Progenitor cell of endocrine pancreas (in vitro differentiated cells): ENCODE measurements around the gene TRIM66. TPM values are rescaled to one million over a fixed set of nuclear protein-coding genes. Genes with fewer than 3 reads are reported as not detected.

Source experiments
- DNase-seq: peaks from one replicate; pipeline ENCODE4 v3.0.0; 2021; ENCODE audit warnings: low spot score; ENCODE audit not compliant: unreplicated experiment
- H3K27ac Mint-ChIP-seq: 2 replicates; pipeline ENCODE4 v1.8.0; 2021; ENCODE audit warnings: mild to moderate bottlenecking, moderate library complexity, mixed read lengths
- H3K27me3 Mint-ChIP-seq: 2 replicates; pipeline ENCODE4 v1.8.0; 2021; ENCODE audit warnings: mixed read lengths
- H3K36me3 Mint-ChIP-seq: 2 replicates; pipeline ENCODE4 v1.8.0; 2022; ENCODE audit warnings: mixed read lengths; ENCODE audit not compliant: insufficient read depth
- H3K4me1 Mint-ChIP-seq: 2 replicates; pipeline ENCODE4 v1.8.0; 2021; ENCODE audit warnings: low read depth, mixed read lengths
- H3K4me3 Mint-ChIP-seq: 2 replicates; pipeline ENCODE4 v1.8.0; 2021; ENCODE audit warnings: low read depth, mild to moderate bottlenecking, moderate library complexity, mixed read lengths
- H3K9me3 Mint-ChIP-seq: 2 replicates; pipeline ENCODE4 v1.8.0; 2021; ENCODE audit warnings: low read depth, mixed read lengths
- total RNA-seq: library from RNA; stranded (reverse); gene quantifications from 2 replicates; pipeline ENCODE4 v1.2.1, GENCODE V29; 2021
- TF ChIP-seq, protein P1 (sequence below): fragments of 200-600 bp; sonication (generic); IDR thresholded peaks from one replicate; pipeline ENCODE4 v1.5.0; 2021; ENCODE audit warnings: antibody characterized with exemption, mild to moderate bottlenecking; ENCODE audit not compliant: unreplicated experiment

TRIM66 gene
- total RNA-seq, 1 donor from 2014 or later = 9.4 TPM

DNA sequence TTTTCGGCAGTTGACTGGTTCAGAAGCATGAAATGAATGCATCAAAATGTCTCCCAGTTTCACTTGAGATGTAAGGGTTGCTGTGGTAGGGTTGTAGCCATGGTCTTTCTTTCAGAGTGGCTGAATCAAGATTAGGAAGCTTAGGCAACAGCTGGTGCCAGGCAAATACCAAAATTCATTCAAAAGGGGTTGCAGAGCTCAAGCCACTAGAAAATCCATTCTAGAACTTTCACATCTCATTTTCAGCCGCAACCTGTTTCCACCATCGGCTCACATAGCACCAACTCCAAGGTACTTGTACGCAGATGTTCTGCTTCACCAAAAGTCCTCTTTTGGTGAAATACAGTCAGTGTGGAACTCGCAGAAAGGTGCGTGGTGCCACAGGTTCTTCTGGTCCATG, 48.0 kb downstream of the TRIM66 start:
- H3K27me3 Mint-ChIP-seq = no peaks in the 10 kb centered on the region
- no peak for DNase-seq
- H3K4me3 Mint-ChIP-seq = no peak overlapping the region
- H3K9me3 Mint-ChIP-seq = peaks cover 8% of the 10 kb centered on the region
- H3K36me3 Mint-ChIP-seq = peaks cover 17% of the 10 kb centered on the region
- TF ChIP-seq, protein P1, sequence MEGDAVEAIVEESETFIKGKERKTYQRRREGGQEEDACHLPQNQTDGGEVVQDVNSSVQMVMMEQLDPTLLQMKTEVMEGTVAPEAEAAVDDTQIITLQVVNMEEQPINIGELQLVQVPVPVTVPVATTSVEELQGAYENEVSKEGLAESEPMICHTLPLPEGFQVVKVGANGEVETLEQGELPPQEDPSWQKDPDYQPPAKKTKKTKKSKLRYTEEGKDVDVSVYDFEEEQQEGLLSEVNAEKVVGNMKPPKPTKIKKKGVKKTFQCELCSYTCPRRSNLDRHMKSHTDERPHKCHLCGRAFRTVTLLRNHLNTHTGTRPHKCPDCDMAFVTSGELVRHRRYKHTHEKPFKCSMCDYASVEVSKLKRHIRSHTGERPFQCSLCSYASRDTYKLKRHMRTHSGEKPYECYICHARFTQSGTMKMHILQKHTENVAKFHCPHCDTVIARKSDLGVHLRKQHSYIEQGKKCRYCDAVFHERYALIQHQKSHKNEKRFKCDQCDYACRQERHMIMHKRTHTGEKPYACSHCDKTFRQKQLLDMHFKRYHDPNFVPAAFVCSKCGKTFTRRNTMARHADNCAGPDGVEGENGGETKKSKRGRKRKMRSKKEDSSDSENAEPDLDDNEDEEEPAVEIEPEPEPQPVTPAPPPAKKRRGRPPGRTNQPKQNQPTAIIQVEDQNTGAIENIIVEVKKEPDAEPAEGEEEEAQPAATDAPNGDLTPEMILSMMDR = no peak
- no peak overlapping the region for H3K27ac Mint-ChIP-seq
- H3K4me1 Mint-ChIP-seq = peaks cover 5% of the 10 kb centered on the region

DNA sequence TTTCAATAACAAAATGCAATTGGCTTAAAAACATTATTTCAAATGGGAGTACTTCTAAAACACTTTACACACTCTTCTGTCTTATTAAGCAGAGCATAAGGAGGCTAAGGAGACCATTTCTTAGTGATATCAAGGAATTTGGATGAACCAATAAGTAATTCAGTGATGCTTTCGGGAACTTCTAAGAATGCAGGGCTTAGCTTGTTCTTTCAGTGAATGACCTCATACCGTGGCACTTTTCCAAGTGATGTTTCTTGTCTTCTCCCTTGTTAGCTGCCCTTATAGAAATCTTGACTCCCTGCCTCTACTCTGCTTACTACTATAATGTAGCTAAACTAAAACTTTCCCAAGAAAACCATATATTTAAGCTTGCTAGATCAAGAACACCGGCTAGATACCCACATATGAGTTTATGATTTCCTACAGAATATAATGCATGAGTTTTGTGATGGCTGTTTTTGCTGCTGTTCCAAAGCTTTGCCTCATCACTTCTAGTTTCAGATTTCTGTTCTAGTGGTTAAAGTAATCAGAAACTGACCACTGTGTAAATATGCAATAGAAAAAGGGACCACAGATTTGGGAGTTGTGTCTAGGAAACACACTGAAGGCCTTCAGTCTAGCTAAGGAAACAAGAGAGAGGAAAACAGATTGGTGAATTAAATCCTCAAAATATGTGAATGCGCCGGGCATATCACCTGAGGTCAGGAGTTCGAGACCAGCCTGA, 50.9 kb downstream of the TRIM66 start:
- no peak for DNase-seq
- TF ChIP-seq, protein P1 = no peak
- Mint-ChIP-seq H3K4me1 (peaks cover 5% of the 10 kb centered on the region), H3K27ac (no peak overlapping the region), H3K4me3 (no peak overlapping the region), H3K36me3 (peaks cover 8% of the 10 kb centered on the region), H3K27me3 (no peaks in the 10 kb centered on the region), H3K9me3 (peaks cover 5% of the 10 kb centered on the region)

DNA sequence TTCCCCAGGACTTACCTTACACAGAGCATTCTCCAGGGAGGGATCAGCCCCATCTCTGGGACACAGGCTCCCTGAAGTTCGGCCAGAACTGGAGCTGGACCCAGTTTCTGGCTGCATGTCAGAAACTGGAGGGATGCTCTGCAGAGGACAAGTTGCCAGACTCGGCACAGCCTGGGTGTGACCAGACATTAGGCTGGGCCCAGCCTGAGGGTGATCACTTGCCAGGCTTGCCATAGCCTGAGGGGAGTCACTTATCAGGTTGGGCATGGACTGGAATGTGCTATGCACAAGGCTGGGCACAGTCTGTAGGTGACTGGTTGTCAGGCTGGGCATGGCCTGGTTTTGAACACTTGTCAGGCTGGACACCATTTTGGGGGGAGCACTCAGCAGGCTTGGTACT, 57.8 kb downstream of the TRIM66 start:
- Mint-ChIP-seq H3K4me3 (no peak overlapping the region), H3K9me3 (no peaks in the 10 kb centered on the region), H3K36me3 (peaks cover 3% of the 10 kb centered on the region), H3K27me3 (no peaks in the 10 kb centered on the region), H3K27ac (no peak overlapping the region), H3K4me1 (no peaks in the 10 kb centered on the region)
- TF ChIP-seq, protein P1 = no peak
- DNase-seq = no peak

DNA sequence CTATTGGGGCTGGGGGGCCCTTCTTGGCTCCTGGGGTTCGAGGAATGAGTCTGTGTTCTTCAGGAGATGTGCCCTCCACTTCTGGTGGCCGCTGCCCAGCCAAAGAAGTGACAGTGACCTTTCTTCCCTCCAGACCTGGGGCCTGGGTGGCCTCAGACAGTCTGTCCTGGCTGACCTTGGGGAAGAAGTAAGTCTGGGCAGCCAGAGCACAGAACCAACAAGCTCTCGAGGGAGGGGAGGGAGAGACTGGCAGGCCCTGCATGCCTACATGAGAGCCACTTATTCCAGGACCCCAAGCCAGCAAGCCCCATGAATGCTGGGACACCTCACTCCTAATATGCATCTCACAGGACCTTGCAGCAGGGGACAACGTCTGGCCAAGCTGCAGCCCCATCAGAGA, 61.3 kb downstream of the TRIM66 start:
- no peaks in the 10 kb centered on the region for H3K4me1 Mint-ChIP-seq
- DNase-seq = no peak
- H3K27ac Mint-ChIP-seq = no peak overlapping the region
- peaks cover 3% of the 10 kb centered on the region for H3K36me3 Mint-ChIP-seq
- no peaks in the 10 kb centered on the region for H3K9me3 Mint-ChIP-seq
- H3K4me3 Mint-ChIP-seq = no peak overlapping the region
- TF ChIP-seq, protein P1 = no peak
- H3K27me3 Mint-ChIP-seq = no peaks in the 10 kb centered on the region

DNA sequence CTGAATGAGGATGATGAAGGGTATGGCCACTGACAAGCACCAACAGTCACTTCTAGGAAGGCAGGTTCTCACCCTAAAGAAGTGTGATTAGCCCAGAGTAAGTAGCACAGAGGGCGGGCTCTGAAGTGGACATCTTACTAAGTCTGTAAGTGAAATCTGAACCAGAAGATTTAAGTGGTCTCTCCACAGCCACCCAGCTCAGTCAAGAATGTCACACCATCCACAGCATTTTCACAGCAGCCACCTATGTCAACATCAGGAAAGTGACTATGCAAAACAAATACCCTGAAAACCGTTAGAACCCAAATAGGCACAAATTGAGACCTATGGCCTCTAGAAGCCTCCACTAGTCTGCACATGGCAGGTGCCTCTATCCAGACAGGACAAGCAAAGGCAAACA, 65.4 kb downstream of the TRIM66 start:
- H3K36me3 Mint-ChIP-seq = no peaks in the 10 kb centered on the region
- no peaks in the 10 kb centered on the region for H3K9me3 Mint-ChIP-seq
- H3K4me1 Mint-ChIP-seq = no peaks in the 10 kb centered on the region
- TF ChIP-seq, protein P1 = no peak
- no peak overlapping the region for H3K27ac Mint-ChIP-seq
- no peak for DNase-seq
- no peaks in the 10 kb centered on the region for H3K27me3 Mint-ChIP-seq
- no peak overlapping the region for H3K4me3 Mint-ChIP-seq
